Breast epithelium (tissue), 4 donors: ENCODE measurements around the gene M1AP. TPM values are rescaled to one million over a fixed set of nuclear protein-coding genes. Genes with fewer than 3 reads are reported as not detected.
A peak's percentile ranks its signal among the peaks of the same experiment; 100 is the strongest.

Experiments used
- DNase-seq, 2 donors: peaks; one replicate each; pipeline ENCODE4 v3.0.0-alpha.2; 2019; ENCODE audit warnings: low spot score in 2 of 2
- H3K27ac ChIP-seq, 2 donors: fragments of 200-600 bp; sonication (generic) in 1 of 2; one replicate each; pipeline ENCODE4 v1.5.1; 2016 to 2019; ENCODE audit warnings: mild to moderate bottlenecking in 1 of 2
- H3K27me3 ChIP-seq, 2 donors: fragments of 200-600 bp; sonication (generic) in 1 of 2; one replicate each; pipeline versions ENCODE4 v1.5.1 to v1.6.0; 2017 to 2019; ENCODE audit warnings: control low read depth in 1 of 2, mild to moderate bottlenecking in 1 of 2
- H3K36me3 ChIP-seq: fragments of 200-600 bp; one replicate; pipeline ENCODE4 v1.5.1; 2019
- H3K4me1 ChIP-seq, 2 donors: fragments of 200-600 bp; sonication (generic); one replicate each; pipeline ENCODE4 v1.5.1; 2016 to 2019; ENCODE audit warnings: control low read depth in 1 of 2
- H3K4me3 ChIP-seq, 3 donors: fragments of 200-600 bp; sonication (generic); 1 replicate in 2 of 3; 2 replicates in 1 of 3; pipeline ENCODE4 v1.5.1; 2016 to 2019; ENCODE audit warnings: mild to moderate bottlenecking in 3 of 3, moderate library complexity in 2 of 3
- H3K9me3 ChIP-seq, 2 donors: fragments of 200-600 bp; sonication (generic) in 1 of 2; one replicate each; pipeline ENCODE4 v1.5.1; 2016 to 2019; ENCODE audit warnings: control low read depth in 1 of 2
- CTCF ChIP-seq, 3 donors: fragments of 450-650 bp; IDR thresholded peaks; one replicate each; pipeline ENCODE4 v1.5.1; 2016 to 2017; ENCODE audit warnings: antibody characterized with exemption in 3 of 3, mild to moderate bottlenecking in 3 of 3, moderate library complexity in 3 of 3
- POLR2A ChIP-seq: fragments of 450-650 bp; IDR thresholded peaks from one replicate; pipeline ENCODE4 v1.6.1; 2016; ENCODE audit warnings: antibody characterized with exemption, mild to moderate bottlenecking, moderate library complexity
- POLR2AphosphoS5 ChIP-seq, 3 donors: sonication (generic); formaldehyde crosslinking; IDR thresholded peaks; one replicate each; pipeline ENCODE4 v1.6.1; 2017; ENCODE audit warnings: antibody characterized with exemption in 3 of 3
- intact Hi-C: fragments of 100-400 bp; cut with DNase I; formaldehyde crosslinking; loops from one replicate; pipeline ENCODE4 v1.15.1; 2023; ENCODE audit warnings: low total_unique reads
- total RNA-seq, 3 donors: library from RNA; depleted of rRNA; stranded (reverse); fragments of >200 nt; gene quantifications; one replicate each; pipeline ENCODE4 v1.1.0, GENCODE V29; 2016

The M1AP gene
- total RNA-seq, 3 donors from 2014 or later = 0.29 to 3.4 (median 0.66) TPM

GRCh38 chr2:74587664-74588277 lies 60.4 kb downstream of the M1AP start:
- Histone ChIP-seq H3K27ac (no peak overlapping the region), H3K9me3 (no peaks in the 10 kb centered on the region), H3K36me3 (no peaks in the 10 kb centered on the region), H3K4me1 (no peaks in the 10 kb centered on the region), H3K27me3 (peaks cover 0 to 6% of the 10 kb centered on the region in 2 donors), H3K4me3 (no peak overlapping the region)
- TF ChIP-seq CTCF (IDR thresholded peaks at IDR 0.05) = peak in 2 of 3 donors; percentile 63 to 79
- TF ChIP-seq POLR2AphosphoS5 (IDR thresholded peaks at IDR 0.05) = no peak
- peak; percentile 50 to 63 for DNase-seq
- intact Hi-C loops = no loop called here

DNA sequence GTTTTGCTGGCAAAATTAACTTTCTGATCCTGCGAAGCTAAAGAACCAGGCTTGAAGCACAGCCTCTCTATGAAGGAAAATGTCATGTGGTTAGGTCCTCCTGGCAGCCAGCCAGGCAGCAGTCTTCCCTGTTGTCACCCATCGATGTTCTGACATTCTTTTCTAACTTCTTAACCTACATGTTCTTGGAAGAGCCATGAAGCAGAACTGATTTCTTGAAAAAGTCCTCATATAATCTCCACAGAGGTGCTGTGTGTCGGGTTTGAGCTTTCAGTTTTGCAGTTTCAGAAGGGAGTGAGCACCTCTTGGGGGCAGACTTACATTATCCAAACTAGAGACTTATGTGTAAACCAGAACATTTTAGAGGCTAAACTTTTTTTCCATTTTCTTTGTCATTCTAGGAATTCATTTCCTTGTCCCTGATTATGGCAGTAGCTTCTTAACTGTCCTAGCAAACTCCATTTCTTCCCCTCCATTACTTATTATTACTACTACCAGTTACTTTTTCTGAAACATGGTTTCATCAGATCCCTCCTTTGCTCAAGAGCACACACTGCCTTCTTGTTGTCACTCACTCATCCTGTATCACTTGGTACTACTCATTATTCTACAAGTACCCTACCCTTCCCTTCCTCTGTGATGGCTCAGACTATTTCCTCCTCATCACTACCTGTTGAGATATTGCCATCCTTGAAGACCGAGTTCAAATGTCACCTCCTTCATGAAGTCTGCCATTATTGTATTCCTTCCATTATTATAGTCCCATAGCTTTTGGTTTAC lies 62.5 kb downstream of the M1AP start:
- no peak for TF ChIP-seq POLR2AphosphoS5 (IDR thresholded peaks at IDR 0.05)
- TF ChIP-seq CTCF (IDR thresholded peaks at IDR 0.05) = no peak
- no peak for TF ChIP-seq POLR2A
- Histone ChIP-seq H3K27me3 (peaks cover 0 to 2% of the 10 kb centered on the region in 2 donors), H3K4me1 (no peaks in the 10 kb centered on the region), H3K36me3 (no peaks in the 10 kb centered on the region), H3K9me3 (no peaks in the 10 kb centered on the region), H3K27ac (no peak overlapping the region), H3K4me3 (no peak overlapping the region)
- DNase-seq = no peak
- intact Hi-C loops = no loop called here

GRCh38 chr2:74584088-74584645 lies 64.0 kb downstream of the M1AP start:
- DNase-seq = no peak
- H3K27me3 ChIP-seq = no peaks in the 10 kb centered on the region
- intact Hi-C loops = loop anchor here (5.0 kb wide), 1 partner anchor 102 kb away; the partner anchor contains the start of genes CCDC142 and TTC31
- no peaks in the 10 kb centered on the region for H3K36me3 ChIP-seq
- no peaks in the 10 kb centered on the region for H3K4me1 ChIP-seq
- no peak for TF ChIP-seq POLR2AphosphoS5 (IDR thresholded peaks at IDR 0.05)
- no peak for TF ChIP-seq POLR2A
- no peak for TF ChIP-seq CTCF (IDR thresholded peaks at IDR 0.05)
- H3K4me3 ChIP-seq = no peak overlapping the region
- H3K27ac ChIP-seq = no peak overlapping the region
- no peaks in the 10 kb centered on the region for H3K9me3 ChIP-seq

DNA sequence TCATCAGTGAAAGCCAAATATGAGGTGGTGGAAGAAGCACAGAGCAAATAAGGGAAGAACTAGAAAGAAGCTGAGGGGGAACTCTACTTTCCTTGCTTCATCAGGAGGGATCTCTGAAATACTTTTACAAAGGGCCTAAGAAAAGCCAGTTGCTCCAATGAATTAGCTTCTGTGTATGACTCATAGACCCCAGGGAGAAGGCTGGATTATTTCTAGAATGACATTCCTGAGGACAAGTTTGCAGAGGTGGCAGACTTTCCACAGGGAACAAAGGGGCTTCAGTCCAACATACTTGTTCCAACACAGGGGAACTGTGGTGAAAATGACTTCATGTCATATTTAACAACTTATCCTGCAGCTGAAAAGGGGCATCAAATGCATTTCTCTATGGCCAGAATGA lies 64.6 kb downstream of the M1AP start:
- intact Hi-C loops = loop anchor here (5.0 kb wide), 1 partner anchor 101 kb away; the partner anchor contains the start of genes CCDC142 and TTC31
- DNase-seq = no peak
- H3K27ac ChIP-seq = no peak overlapping the region
- H3K9me3 ChIP-seq = no peaks in the 10 kb centered on the region
- H3K4me1 ChIP-seq = no peaks in the 10 kb centered on the region
- H3K27me3 ChIP-seq = no peaks in the 10 kb centered on the region
- no peak for TF ChIP-seq POLR2A
- H3K36me3 ChIP-seq = no peaks in the 10 kb centered on the region
- no peak overlapping the region for H3K4me3 ChIP-seq

DNA sequence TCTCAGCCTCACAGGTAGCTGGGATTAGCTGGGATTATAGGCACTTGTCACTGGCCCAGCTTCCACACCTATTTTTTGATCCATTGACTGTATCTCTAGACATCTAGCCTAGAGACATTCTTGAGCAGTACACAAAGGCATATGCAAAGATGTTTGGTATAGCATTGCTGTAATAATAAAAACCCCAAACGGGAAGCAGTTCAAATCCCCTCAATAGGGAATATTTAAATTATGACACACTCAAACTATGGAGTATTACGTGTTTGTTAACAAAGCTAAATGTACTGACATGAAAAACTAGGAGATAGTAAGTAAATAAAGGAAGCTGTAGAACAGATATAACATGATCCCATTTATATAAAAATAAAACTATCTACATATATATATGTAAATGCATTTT lies 65.9 kb downstream of the M1AP start:
- no peaks in the 10 kb centered on the region for H3K9me3 ChIP-seq
- no peak overlapping the region for H3K4me3 ChIP-seq
- no peak for TF ChIP-seq CTCF (IDR thresholded peaks at IDR 0.05)
- no peak for TF ChIP-seq POLR2A
- no peak for TF ChIP-seq POLR2AphosphoS5 (IDR thresholded peaks at IDR 0.05)
- intact Hi-C loops = loop anchor here (5.0 kb wide), 1 partner anchor 100 kb away; the partner anchor contains the start of genes CCDC142 and TTC31
- DNase-seq = no peak
- H3K27ac ChIP-seq = no peak overlapping the region
- no peaks in the 10 kb centered on the region for H3K36me3 ChIP-seq
- no peaks in the 10 kb centered on the region for H3K27me3 ChIP-seq
- no peaks in the 10 kb centered on the region for H3K4me1 ChIP-seq
